Stomach (tissue), 9 donors: Measurements from ENCODE around the gene RSBN1L. TPM values are rescaled to one million over a fixed set of nuclear protein-coding genes. Genes with fewer than 3 reads are reported as not detected.

Source experiments
- DNase-seq, 2 donors: peaks; one replicate each; pipeline versions ENCODE4 v3.0.0 to v3.0.0-alpha.2; 2013 to 2019
- H3K27ac ChIP-seq, 5 donors: fragments of 200-600 bp in 4 of 5; sonication (generic) in 4 of 5; one replicate each; pipeline ENCODE4 v1.5.1; 2013 to 2019; ENCODE audit warnings: mild to moderate bottlenecking in 1 of 5, moderate library complexity in 1 of 5
- H3K27me3 ChIP-seq, 3 donors: fragments of 200-600 bp; sonication (generic); one replicate each; pipeline ENCODE4 v1.5.1; 2017 to 2019; ENCODE audit warnings: mixed run types in 1 of 3
- H3K36me3 ChIP-seq, 4 donors: fragments of 200-600 bp; sonication (generic); 1 replicate in 3 of 4; 2 replicates in 1 of 4; pipeline ENCODE4 v1.5.1; 2016 to 2019
- H3K4me1 ChIP-seq, 4 donors: fragments of 200-600 bp; sonication (generic); one replicate each; pipeline ENCODE4 v1.5.1; 2016 to 2019
- H3K4me3 ChIP-seq, 4 donors: fragments of 200-600 bp; sonication (generic) in 3 of 4; one replicate each; pipeline ENCODE4 v1.5.1; 2016 to 2019; ENCODE audit warnings: mild to moderate bottlenecking in 1 of 4
- H3K9me3 ChIP-seq, 4 donors: fragments of 200-600 bp; sonication (generic); one replicate each; pipeline ENCODE4 v1.5.1; 2016 to 2019
- CTCF ChIP-seq, 7 experiments: fragments of 450-650 bp in 4 of 7; fragments of 200-600 bp in 3 of 7; sonication (generic) in 3 of 7; IDR thresholded peaks; one replicate each; pipeline ENCODE4 v1.5.1; 2016 to 2019; ENCODE audit warnings: antibody characterized with exemption in 7 of 7, control low read depth in 2 of 7, mild to moderate bottlenecking in 1 of 7
- EP300 ChIP-seq: sonication (generic); formaldehyde crosslinking; IDR thresholded peaks from one replicate; pipeline ENCODE4 v1.6.1; 2017; ENCODE audit warnings: antibody characterized with exemption
- POLR2A ChIP-seq, 4 donors: fragments of 450-650 bp; IDR thresholded peaks; one replicate each; pipeline ENCODE4 v1.6.1; 2016; ENCODE audit warnings: antibody characterized with exemption in 4 of 4, control low read depth in 2 of 4, mild to moderate bottlenecking in 1 of 4, moderate library complexity in 1 of 4
- POLR2AphosphoS5 ChIP-seq, 3 donors: sonication (generic); formaldehyde crosslinking; IDR thresholded peaks; one replicate each; pipeline ENCODE4 v1.6.1; 2016; ENCODE audit warnings: antibody characterized with exemption in 3 of 3
- WGBS, 5 donors: extraction: QIAGEN DNeasy Blood & Tissue Kit in 3 of 5; methylation state at CpG; one replicate each; pipeline versions ENCODE4 v1.1.5 to v1.1.7; 2013 to 2018; 5-methylcytosine and 5-hydroxymethylcytosine counted together
- intact Hi-C: fragments of 100-400 bp; cut with DNase I; formaldehyde crosslinking; loops from one replicate; pipeline ENCODE4 v1.15.1; 2023; ENCODE audit warnings: low total_unique reads
- polyA plus RNA-seq, 3 donors: library from polyadenylated mRNA; stranded (reverse); fragments of 200-250 nt; gene quantifications; one replicate each; pipeline ENCODE4 v1.2.3, GENCODE V29; 2013
- total RNA-seq, 5 donors: library from RNA; depleted of rRNA; stranded (reverse); fragments of >200 nt; gene quantifications; one replicate each; pipeline versions ENCODE4 v1.1.0 to v1.2.3, GENCODE V29; 2014 to 2016
- donor health status: healthy with polysubstance abuse.
- donor health status: Bipolar disorder and iron deficiency.
- donor health status: healthy.

Gene RSBN1L
- total and polyA plus RNA-seq, 8 donors = 4.2 to 68.3 (median 11.6) TPM

- peaks cover 0 to 19% (median 3%) of the 10 kb centered on the region in 4 donors for H3K36me3 ChIP-seq
- H3K27ac ChIP-seq = no peak overlapping the region
- TF ChIP-seq EP300 (no peak), POLR2AphosphoS5 (IDR thresholded peaks at IDR 0.05) (no peak), POLR2A (IDR thresholded peaks at IDR 0.05) (no peak), CTCF (IDR thresholded peaks at IDR 0.05) (no peak)
- H3K9me3 ChIP-seq = peaks cover 0 to 15% (median 5%) of the 10 kb centered on the region in 4 donors
- H3K4me3 ChIP-seq = no peak overlapping the region
- intact Hi-C loops = no loop called here
- H3K27me3 ChIP-seq = no peaks in the 10 kb centered on the region
- H3K4me1 ChIP-seq = peaks cover 0 to 7% (median 0%) of the 10 kb centered on the region in 4 donors
- 83 to 91% (median 90%) methylated on average over 2 of the region's 2 CpGs for WGBS, 5 donors
- no peak for DNase-seq
These were observed 116.9 kb downstream of the RSBN1L start for GRCh38 chr7:77813180-77813579.

- no peaks in the 10 kb centered on the region for H3K4me1 ChIP-seq
- H3K4me3 ChIP-seq = no peak overlapping the region
- peaks cover 13 to 52% (median 35%) of the 10 kb centered on the region in 4 donors for H3K9me3 ChIP-seq
- DNase-seq = no peak
- intact Hi-C loops = no loop called here
- H3K36me3 ChIP-seq = peaks cover 3 to 30% (median 7%) of the 10 kb centered on the region in 4 donors
- no peak overlapping the region for H3K27ac ChIP-seq
- no peak for TF ChIP-seq POLR2AphosphoS5 (IDR thresholded peaks at IDR 0.05)
- TF ChIP-seq EP300 = no peak
- TF ChIP-seq CTCF (IDR thresholded peaks at IDR 0.05) = no peak
- TF ChIP-seq POLR2A (IDR thresholded peaks at IDR 0.05) = no peak
- H3K27me3 ChIP-seq = no peaks in the 10 kb centered on the region
These were observed 122.8 kb downstream of the RSBN1L start for GRCh38 chr7:77819021-77819420.

- no peak overlapping the region for H3K27ac ChIP-seq
- no peak overlapping the region for H3K4me3 ChIP-seq
- H3K27me3 ChIP-seq = no peaks in the 10 kb centered on the region
- intact Hi-C loops = no loop called here
- peaks cover 3 to 30% (median 7%) of the 10 kb centered on the region in 4 donors for H3K36me3 ChIP-seq
- H3K9me3 ChIP-seq = peaks cover 13 to 58% (median 35%) of the 10 kb centered on the region in 4 donors
- 98 to 100% (median 100%) methylated on average over 2 of the region's 2 CpGs for WGBS, 5 donors
- DNase-seq = no peak
- TF ChIP-seq POLR2AphosphoS5 (IDR thresholded peaks at IDR 0.05) = no peak
- no peak for TF ChIP-seq CTCF (IDR thresholded peaks at IDR 0.05)
- TF ChIP-seq EP300 = no peak
- TF ChIP-seq POLR2A (IDR thresholded peaks at IDR 0.05) = no peak
- no peaks in the 10 kb centered on the region for H3K4me1 ChIP-seq
These were observed 124.7 kb downstream of the RSBN1L start for GRCh38 chr7:77820967-77821366.

GRCh38 chr7:77822269-77822668 is 126.0 kb downstream of the RSBN1L start:
- no peaks in the 10 kb centered on the region for H3K4me1 ChIP-seq
- H3K27me3 ChIP-seq = no peaks in the 10 kb centered on the region
- H3K36me3 ChIP-seq = peaks cover 0 to 21% (median 7%) of the 10 kb centered on the region in 4 donors
- no peak for DNase-seq
- WGBS, 5 donors = 0 to 70% (median 46%) methylated on average over 1 of the region's 1 CpG; no CpG with 5 or more reads in 1 of the 5 donors
- intact Hi-C loops = no loop called here
- H3K27ac ChIP-seq = no peak overlapping the region
- TF ChIP-seq POLR2A (IDR thresholded peaks at IDR 0.05) (no peak), EP300 (no peak), POLR2AphosphoS5 (IDR thresholded peaks at IDR 0.05) (no peak), CTCF (IDR thresholded peaks at IDR 0.05) (no peak)
- H3K9me3 ChIP-seq = peaks cover 13 to 55% (median 36%) of the 10 kb centered on the region in 4 donors
- no peak overlapping the region for H3K4me3 ChIP-seq
